22Rv1 (cell line): ENCODE results near the gene KRT14.

Experiments
- H3K27ac ChIP-seq: fragments of 450-650 bp; 2 replicates; pipeline ENCODE4 v1.5.1; 2017
- CTCF ChIP-seq: fragments of 450-650 bp; IDR thresholded peaks from 2 replicates; pipeline ENCODE4 v1.5.1; 2017; ENCODE audit warnings: mild to moderate bottlenecking
- ZFX ChIP-seq: fragments of 450-650 bp; IDR thresholded peaks from 2 replicates; pipeline ENCODE4 v1.6.1; 2017; ENCODE audit warnings: antibody characterized with exemption, borderline replicate concordance

The KRT14 gene

DNA sequence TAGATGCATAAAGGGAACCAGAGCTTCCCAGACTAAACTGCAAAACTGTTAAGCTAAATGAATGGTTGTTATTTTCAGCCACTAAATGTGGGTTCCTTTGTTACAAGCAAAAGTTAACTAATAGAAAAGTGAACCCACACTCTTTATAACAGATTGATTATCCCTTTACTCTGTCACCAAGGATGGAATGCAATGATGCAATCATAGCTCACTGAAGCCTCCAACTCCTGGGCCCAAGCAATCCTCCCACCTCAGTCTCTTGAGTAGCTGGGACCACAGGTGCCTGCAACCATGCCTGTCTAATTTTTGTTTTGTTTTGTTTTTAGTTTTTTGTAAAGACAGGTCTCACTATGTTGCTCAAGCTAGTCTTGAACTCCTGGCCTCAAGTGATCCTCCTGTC lies 21.4 kb downstream of the KRT14 start:
- no peak for TF ChIP-seq ZFX
- TF ChIP-seq CTCF: no peak

GRCh38 chr17:41563607-41564170 lies 23.0 kb downstream of the KRT14 start:
- no peak overlapping the region for H3K27ac ChIP-seq
- TF ChIP-seq CTCF: no peak
- TF ChIP-seq ZFX: no peak

More for the DNA sequence above, 21.4 kb downstream of the KRT14 start:
- no peak overlapping the region for H3K27ac ChIP-seq

GRCh38 chr17:41561554-41561953 lies 25.1 kb downstream of the KRT14 start:
- H3K27ac ChIP-seq: no peak overlapping the region
- TF ChIP-seq CTCF (no peak), ZFX (no peak)

DNA sequence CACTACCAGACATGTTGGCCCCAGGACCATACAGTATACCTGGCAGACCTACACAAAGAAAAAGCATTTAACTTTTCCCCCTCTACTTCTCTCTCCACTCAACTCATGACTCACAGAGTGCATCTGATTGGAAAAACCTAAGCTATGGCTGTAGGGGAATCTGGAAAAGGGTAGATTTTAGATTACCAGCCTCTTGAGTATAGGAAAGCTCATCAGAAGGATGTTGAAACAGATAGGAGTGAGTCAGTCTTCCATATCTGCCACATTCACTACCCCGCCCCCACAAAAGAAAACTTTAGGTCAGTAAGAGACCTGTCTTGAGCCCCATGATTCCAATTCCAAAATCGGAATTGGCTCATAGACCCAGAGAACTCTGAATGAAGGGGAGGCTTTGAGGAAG lies 27.1 kb downstream of the KRT14 start:
- TF ChIP-seq ZFX: no peak
- TF ChIP-seq CTCF: no peak
- no peak overlapping the region for H3K27ac ChIP-seq

DNA sequence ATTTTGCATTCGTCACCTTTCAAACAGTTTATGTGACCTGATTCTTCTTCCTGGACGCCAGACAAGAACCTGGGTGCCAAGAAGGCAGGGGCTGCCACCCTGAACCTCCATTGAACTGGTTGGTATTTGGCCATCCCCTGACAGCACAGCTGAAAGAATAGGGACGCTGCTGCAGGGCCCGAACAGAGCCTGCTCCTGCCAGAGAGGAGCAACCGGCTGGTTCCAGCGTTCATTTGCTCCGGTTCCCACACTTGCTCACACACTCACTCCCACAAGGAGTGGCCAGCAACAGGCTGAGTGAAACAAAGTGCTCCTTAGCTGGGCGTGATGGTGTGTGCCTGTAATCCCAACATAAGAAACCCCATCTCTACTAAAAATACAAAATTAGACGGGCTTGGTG lies 29.8 kb downstream of the KRT14 start:
- no peak overlapping the region for H3K27ac ChIP-seq
- TF ChIP-seq CTCF (no peak), ZFX (no peak)

DNA sequence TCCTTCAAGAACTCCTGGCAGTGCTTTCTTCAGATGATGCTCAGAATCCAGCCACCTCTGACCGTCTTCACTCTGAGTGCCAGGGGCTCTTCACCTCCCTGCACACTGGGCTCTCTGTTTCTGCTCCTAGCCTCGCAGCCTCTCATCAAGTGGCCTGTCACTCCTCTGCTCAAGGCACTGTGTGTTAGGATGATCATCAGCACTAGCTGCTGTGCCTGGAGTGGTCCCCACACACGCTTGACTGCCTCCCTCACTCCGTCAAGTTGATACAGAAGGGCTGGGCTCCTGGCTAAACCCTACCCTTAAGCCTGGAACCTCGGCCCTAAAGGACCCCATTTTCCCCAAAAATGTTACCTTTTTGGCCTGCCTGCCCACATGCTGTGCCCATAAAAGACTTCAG lies 30.4 kb downstream of the KRT14 start:
- TF ChIP-seq CTCF (no peak), ZFX (no peak)
- no peak overlapping the region for H3K27ac ChIP-seq

DNA sequence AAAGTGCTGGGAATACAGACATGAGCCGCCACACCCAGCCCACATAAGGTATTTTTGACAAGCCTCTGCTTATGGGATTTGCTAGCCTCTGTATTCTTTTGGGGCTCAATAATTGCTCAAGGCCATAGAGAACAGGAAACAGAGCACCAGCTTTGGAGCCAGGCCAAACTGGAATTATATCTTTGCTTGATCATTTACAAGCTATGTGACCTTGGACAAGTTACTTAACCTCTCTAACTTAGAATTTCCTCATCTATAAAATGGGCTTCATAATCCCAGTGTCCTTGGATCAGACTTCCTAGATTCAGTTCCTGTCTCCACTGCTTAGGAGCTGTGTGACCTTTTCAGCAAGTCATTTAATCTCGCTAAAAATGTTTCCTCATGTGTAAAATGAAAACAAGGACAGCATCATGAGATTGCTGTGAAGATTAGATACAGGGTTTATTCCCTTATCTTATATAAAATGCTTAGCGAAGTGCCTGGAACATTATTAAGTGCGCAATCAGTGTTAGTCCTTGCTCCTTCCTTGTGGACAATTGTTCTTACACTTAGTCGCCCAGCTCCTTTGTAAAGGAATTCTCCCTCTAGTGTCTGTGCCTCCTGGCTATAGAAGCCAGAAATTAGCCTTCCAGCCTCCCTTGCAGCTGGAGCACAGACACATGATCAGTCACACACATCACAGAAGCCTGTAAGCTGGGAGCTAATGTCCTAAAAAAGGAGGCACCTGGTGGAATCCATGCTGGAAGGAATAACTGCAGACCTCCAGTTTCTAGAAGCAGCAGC lies 31.4 kb downstream of the KRT14 start:
- TF ChIP-seq CTCF (no peak), ZFX (no peak)
- no peak overlapping the region for H3K27ac ChIP-seq
